ENCODE results near the gene NKD1. TPM values are rescaled to one million over a fixed set of nuclear protein-coding genes. Genes with fewer than 3 reads are reported as not detected.
"Not testable (repeated sequence)": the region's sequence is repeated elsewhere in the genome, so short reads cannot be mapped to it uniquely, and the experiment has no call there.

The NKD1 gene
- total and polyA plus RNA-seq, 4 donors: 2.3 to 14.1 (median 8.0) TPM

- no peak for ATAC-seq (ENCODE audit: insufficient read depth, low FRiP score)
- Histone ChIP-seq H3K9ac (ENCODE audit: insufficient read depth in 1 of 2, low read length in 2 of 2) (peak overlapping the region in 1 of 2 donors; percentile 44), H3K9me3 (ENCODE audit: control insufficient read depth in 4 of 4, insufficient read depth in 3 of 4, low read length in 3 of 4) (peaks cover 0 to 9% (median 2%) of the 10 kb centered on the region in 4 donors), H3K27me3 (ENCODE audit: control insufficient read depth in 3 of 3, insufficient read depth in 3 of 3, low read length in 2 of 3) (peaks cover 0 to 2% (median 0%) of the 10 kb centered on the region in 3 donors), H3K4me3 (no peak overlapping the region), H3K36me3 (ENCODE audit: control insufficient read depth in 4 of 4, insufficient read depth in 4 of 4, low read length in 4 of 4) (no peaks in the 10 kb centered on the region), H3K4me1 (ENCODE audit: control insufficient read depth in 5 of 5, insufficient read depth in 5 of 5, low read length in 5 of 5) (peaks cover 0 to 21% (median 4%) of the 10 kb centered on the region in 5 donors), H3K27ac (ENCODE audit: low read depth in 1 of 2, low read length in 1 of 2) (no peak overlapping the region)
- no peak for TF ChIP-seq CTCF (IDR thresholded peaks at IDR 0.05; ENCODE audit: control extremely low read depth, extremely low read depth)
- DNase-seq: peak; percentile 42 to 72 (median 72)
- 45 to 52% methylated on average over 10 of the region's 10 CpGs for WGBS, 2 donors
Measured at GRCh38 chr16:50502616-50503011, 45.6 kb upstream of the NKD1 start.

- not testable (repeated sequence) for H3K9me3 ChIP-seq (ENCODE audit: control insufficient read depth in 4 of 4, insufficient read depth in 3 of 4, low read length in 3 of 4)
- 81 to 84% methylated on average over 8 of the region's 8 CpGs for WGBS, 2 donors
Measured at GRCh38 chr16:50503868-50504531, 44.2 kb upstream of the NKD1 start.

DNA sequence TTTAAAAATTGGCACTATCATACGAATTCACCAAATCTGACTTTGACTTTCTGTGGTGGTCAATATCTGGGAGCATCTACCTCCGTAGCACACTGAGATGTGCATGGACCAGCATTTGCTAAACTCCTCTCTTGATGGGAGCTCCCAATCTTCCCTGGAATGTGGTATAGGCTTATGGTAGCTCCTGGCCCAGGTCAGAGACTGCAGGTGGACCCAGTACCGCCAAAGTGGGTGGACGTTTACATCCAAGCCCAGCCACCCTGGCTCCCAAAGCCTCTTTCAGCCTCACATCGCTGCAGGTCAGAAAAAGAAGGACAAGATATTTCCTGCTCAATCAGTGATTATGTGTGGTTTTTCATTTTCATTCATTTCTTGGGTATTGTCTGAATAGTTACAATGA, 43.1 kb upstream of the NKD1 start:
- Histone ChIP-seq H3K36me3 (ENCODE audit: control insufficient read depth in 4 of 4, insufficient read depth in 4 of 4, low read length in 4 of 4) (no peaks in the 10 kb centered on the region), H3K4me3 (no peak overlapping the region), H3K27me3 (ENCODE audit: control insufficient read depth in 3 of 3, insufficient read depth in 3 of 3, low read length in 2 of 3) (peaks cover 0 to 2% (median 0%) of the 10 kb centered on the region in 3 donors), H3K9ac (ENCODE audit: insufficient read depth in 1 of 2, low read length in 2 of 2) (no peak overlapping the region), H3K4me1 (ENCODE audit: control insufficient read depth in 5 of 5, insufficient read depth in 5 of 5, low read length in 5 of 5) (peaks cover 0 to 5% (median 4%) of the 10 kb centered on the region in 5 donors), H3K9me3 (ENCODE audit: control insufficient read depth in 4 of 4, insufficient read depth in 3 of 4, low read length in 3 of 4) (peaks cover 0 to 9% (median 2%) of the 10 kb centered on the region in 4 donors), H3K27ac (ENCODE audit: low read depth in 1 of 2, low read length in 1 of 2) (no peak overlapping the region)
- ATAC-seq (ENCODE audit: insufficient read depth, low FRiP score) (no peak), DNase-seq (no peak)
- no peak for TF ChIP-seq CTCF (IDR thresholded peaks at IDR 0.05; ENCODE audit: control extremely low read depth, extremely low read depth)
- 92 to 93% methylated on average over 5 of the region's 5 CpGs for WGBS, 2 donors

More at GRCh38 chr16:50503868-50504531, 44.2 kb upstream of the NKD1 start:
- not testable (repeated sequence) for H3K9ac ChIP-seq (ENCODE audit: insufficient read depth in 1 of 2, low read length in 2 of 2); H3K36me3 ChIP-seq (ENCODE audit: control insufficient read depth in 4 of 4, insufficient read depth in 4 of 4, low read length in 4 of 4); H3K4me1 ChIP-seq (ENCODE audit: control insufficient read depth in 5 of 5, insufficient read depth in 5 of 5, low read length in 5 of 5); ATAC-seq (ENCODE audit: insufficient read depth, low FRiP score); H3K4me3 ChIP-seq; H3K27me3 ChIP-seq (ENCODE audit: control insufficient read depth in 3 of 3, insufficient read depth in 3 of 3, low read length in 2 of 3); H3K27ac ChIP-seq (ENCODE audit: low read depth in 1 of 2, low read length in 1 of 2); DNase-seq

- Histone ChIP-seq H3K4me3 (no peak overlapping the region), H3K36me3 (ENCODE audit: control insufficient read depth in 4 of 4, insufficient read depth in 4 of 4, low read length in 4 of 4) (no peaks in the 10 kb centered on the region), H3K27ac (ENCODE audit: low read depth in 1 of 2, low read length in 1 of 2) (no peak overlapping the region), H3K4me1 (ENCODE audit: control insufficient read depth in 5 of 5, insufficient read depth in 5 of 5, low read length in 5 of 5) (peaks cover 0 to 5% (median 4%) of the 10 kb centered on the region in 5 donors), H3K9me3 (ENCODE audit: control insufficient read depth in 4 of 4, insufficient read depth in 3 of 4, low read length in 3 of 4) (peaks cover 0 to 9% (median 2%) of the 10 kb centered on the region in 4 donors), H3K9ac (ENCODE audit: insufficient read depth in 1 of 2, low read length in 2 of 2) (no peak overlapping the region), H3K27me3 (ENCODE audit: control insufficient read depth in 3 of 3, insufficient read depth in 3 of 3, low read length in 2 of 3) (peaks cover 0 to 2% (median 0%) of the 10 kb centered on the region in 3 donors)
- WGBS, 2 donors: 80 to 90% methylated on average over 13 of the region's 13 CpGs
- peak in 1 of 3 donors; percentile 26 for DNase-seq
- no peak for TF ChIP-seq CTCF (IDR thresholded peaks at IDR 0.05; ENCODE audit: control extremely low read depth, extremely low read depth)
- ATAC-seq (ENCODE audit: insufficient read depth, low FRiP score): no peak
Measured at GRCh38 chr16:50505714-50506542, 42.3 kb upstream of the NKD1 start.

All from lung (tissue), 12 donors.